Calu3 (cell line): ENCODE results near the gene RTTN. TPM values are rescaled to one million over a fixed set of nuclear protein-coding genes. Genes with fewer than 3 reads are reported as not detected.
"Not testable (repeated sequence)": the region's sequence is repeated elsewhere in the genome, so short reads cannot be mapped to it uniquely, and the experiment has no call there.

Experiments
- BruUV-seq: library from RNA; stranded (reverse); fragments of 400-500 nt; replicated peaks from 2 replicates; lab custom pipeline; 2021; lab: Mats Ljungman, UMichigan
- CTCF ChIA-PET: fragments of 300-600 bp; sonication (Branson Sonifier 250); formaldehyde crosslinking; loops from one replicate; lab custom pipeline; 2022; ENCODE audit warnings: antibody characterized with exemption; lab: Charles Lee
- DNase-seq: peaks from one replicate; pipeline ENCODE4 v3.0.0; 2022
- H3K27ac Mint-ChIP-seq: one replicate; pipeline ENCODE4 v1.8.0; 2022; ENCODE audit warnings: mixed read lengths; ENCODE audit not compliant: unreplicated experiment
- H3K27me3 Mint-ChIP-seq: one replicate; pipeline ENCODE4 v1.8.0; 2022; ENCODE audit warnings: mixed read lengths; ENCODE audit not compliant: unreplicated experiment
- H3K36me3 Mint-ChIP-seq: one replicate; pipeline ENCODE4 v1.8.0; 2022; ENCODE audit warnings: mild to moderate bottlenecking, moderate library complexity, mixed read lengths; ENCODE audit not compliant: insufficient read depth, unreplicated experiment
- H3K4me1 Mint-ChIP-seq: one replicate; pipeline ENCODE4 v1.8.0; 2022; ENCODE audit warnings: mild to moderate bottlenecking, low read depth, mixed read lengths; ENCODE audit not compliant: unreplicated experiment
- H3K4me3 Mint-ChIP-seq: one replicate; pipeline ENCODE4 v1.8.0; 2022; ENCODE audit warnings: mild to moderate bottlenecking, low read depth, moderate library complexity, mixed read lengths; ENCODE audit not compliant: unreplicated experiment
- H3K9me3 Mint-ChIP-seq: one replicate; pipeline ENCODE4 v1.8.0; 2022; ENCODE audit warnings: low read depth, mixed read lengths; ENCODE audit not compliant: unreplicated experiment
- intact Hi-C: fragments of 100-400 bp; cut with micrococcal nuclease; formaldehyde crosslinking; loops from one replicate; pipeline ENCODE4 v1.10.0; 2022; ENCODE audit not compliant: unreplicated experiment
- total RNA-seq: library from RNA; stranded (reverse); gene quantifications from 2 replicates; pipeline ENCODE4 v1.2.3, GENCODE V29; 2022
- TF ChIP-seq, protein P1 (sequence below): fragments of 200-600 bp; IDR thresholded peaks from one replicate; pipeline ENCODE4 v1.8.0; 2022; ENCODE audit warnings: antibody characterized with exemption; ENCODE audit not compliant: unreplicated experiment

RTTN gene
- total RNA-seq, 1 experiment from 2014 or later: 22.7 TPM

DNA sequence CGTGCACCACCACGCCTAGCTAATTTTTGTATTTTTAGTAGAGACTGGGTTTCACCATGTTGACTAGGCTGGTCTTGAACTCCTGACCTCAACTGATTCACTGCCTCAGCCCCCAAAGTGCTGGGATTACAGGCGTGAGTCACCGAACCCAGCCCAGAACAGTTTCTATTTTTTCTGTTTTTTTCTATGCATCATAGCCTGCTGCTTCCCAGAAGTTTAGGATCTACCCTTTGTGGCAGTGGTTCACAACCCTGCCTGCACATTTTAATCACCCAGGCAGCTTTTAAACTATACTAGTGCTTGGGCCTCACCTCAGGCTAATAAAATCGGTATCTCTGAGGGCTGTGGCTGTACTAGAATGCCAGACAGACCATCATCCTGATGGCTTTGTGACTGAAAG is 43.6 kb upstream of the RTTN start:
- Mint-ChIP-seq H3K9me3 (no peaks in the 10 kb centered on the region), H3K4me1 (no peaks in the 10 kb centered on the region), H3K4me3 (no peak overlapping the region), H3K27me3 (no peaks in the 10 kb centered on the region), H3K36me3 (no peaks in the 10 kb centered on the region), H3K27ac (no peak overlapping the region)
- TF ChIP-seq, protein P1, sequence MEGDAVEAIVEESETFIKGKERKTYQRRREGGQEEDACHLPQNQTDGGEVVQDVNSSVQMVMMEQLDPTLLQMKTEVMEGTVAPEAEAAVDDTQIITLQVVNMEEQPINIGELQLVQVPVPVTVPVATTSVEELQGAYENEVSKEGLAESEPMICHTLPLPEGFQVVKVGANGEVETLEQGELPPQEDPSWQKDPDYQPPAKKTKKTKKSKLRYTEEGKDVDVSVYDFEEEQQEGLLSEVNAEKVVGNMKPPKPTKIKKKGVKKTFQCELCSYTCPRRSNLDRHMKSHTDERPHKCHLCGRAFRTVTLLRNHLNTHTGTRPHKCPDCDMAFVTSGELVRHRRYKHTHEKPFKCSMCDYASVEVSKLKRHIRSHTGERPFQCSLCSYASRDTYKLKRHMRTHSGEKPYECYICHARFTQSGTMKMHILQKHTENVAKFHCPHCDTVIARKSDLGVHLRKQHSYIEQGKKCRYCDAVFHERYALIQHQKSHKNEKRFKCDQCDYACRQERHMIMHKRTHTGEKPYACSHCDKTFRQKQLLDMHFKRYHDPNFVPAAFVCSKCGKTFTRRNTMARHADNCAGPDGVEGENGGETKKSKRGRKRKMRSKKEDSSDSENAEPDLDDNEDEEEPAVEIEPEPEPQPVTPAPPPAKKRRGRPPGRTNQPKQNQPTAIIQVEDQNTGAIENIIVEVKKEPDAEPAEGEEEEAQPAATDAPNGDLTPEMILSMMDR: no peak
- no TSS peak for BruUV-seq
- CTCF ChIA-PET: no interaction called here
- DNase-seq: no peak
- intact Hi-C loops: no loop called here

DNA sequence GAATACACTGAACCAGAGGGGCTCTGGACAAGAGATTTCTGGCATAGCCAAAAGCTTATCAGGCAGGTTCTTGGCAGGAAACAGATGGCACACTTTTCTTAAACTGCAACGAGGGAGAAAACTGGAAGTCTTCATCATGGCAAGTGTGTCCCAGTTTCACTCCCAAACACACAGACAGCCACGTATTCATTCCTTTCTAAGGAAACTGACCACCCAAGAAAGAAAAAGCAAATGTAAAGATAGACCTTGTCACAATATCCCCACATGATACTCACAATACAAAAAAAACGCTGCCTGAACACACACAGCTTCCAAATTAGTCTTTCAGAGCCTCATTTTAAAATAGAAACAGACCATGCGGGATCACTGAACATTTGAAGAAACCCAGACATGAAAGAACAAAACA is 40.6 kb upstream of the RTTN start:
- Mint-ChIP-seq H3K27me3 (no peaks in the 10 kb centered on the region), H3K9me3 (no peaks in the 10 kb centered on the region), H3K36me3 (no peaks in the 10 kb centered on the region), H3K4me1 (peaks cover 11% of the 10 kb centered on the region), H3K4me3 (no peak overlapping the region), H3K27ac (no peak overlapping the region)
- TF ChIP-seq, protein P1: no peak
- no TSS peak for BruUV-seq
- DNase-seq: no peak
- CTCF ChIA-PET: no interaction called here
- intact Hi-C loops: no loop called here

DNA sequence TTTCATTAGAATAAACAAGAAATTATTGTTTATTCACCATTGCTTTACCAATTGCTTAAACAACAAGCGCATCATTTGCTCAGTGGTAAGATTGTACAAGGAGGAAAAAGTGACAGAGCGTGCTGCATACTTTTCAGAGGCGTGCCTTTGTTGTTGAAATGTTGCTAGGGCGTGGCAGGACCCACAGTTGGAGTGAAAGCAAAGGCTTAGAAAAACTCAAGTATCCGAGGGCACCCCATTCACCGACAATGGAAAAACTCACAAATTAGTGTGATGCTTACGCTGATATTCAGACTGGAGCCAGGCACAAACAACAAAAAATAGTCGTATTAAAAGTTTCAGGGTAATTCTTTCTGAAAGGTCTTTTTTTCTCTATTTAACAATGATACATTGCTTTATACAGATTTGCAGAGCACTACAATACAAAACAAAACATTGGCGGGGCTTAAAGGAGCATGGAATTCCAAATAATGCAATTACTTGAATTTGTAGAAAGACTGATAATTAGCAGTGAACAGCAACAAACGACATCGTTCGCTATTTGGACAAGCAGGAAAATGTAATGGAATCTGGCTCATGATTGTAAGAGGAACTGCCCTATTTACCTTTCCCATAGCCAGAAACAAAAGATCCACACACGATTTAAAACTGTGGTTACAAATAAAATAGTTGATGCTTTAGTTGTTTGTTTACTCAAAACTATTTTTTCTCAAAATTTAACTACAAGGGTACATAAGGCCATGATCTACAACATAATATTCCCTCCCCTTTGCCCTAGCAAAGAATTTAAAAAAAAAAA is 37.8 kb upstream of the RTTN start:
- Mint-ChIP-seq H3K4me3 (peak overlapping the region; percentile 60), H3K36me3 (no peaks in the 10 kb centered on the region)
- intact Hi-C loops: loop anchor here (5.0 kb wide), 1 partner anchor 44 kb away; the partner anchor contains the start of gene SOCS6

DNA sequence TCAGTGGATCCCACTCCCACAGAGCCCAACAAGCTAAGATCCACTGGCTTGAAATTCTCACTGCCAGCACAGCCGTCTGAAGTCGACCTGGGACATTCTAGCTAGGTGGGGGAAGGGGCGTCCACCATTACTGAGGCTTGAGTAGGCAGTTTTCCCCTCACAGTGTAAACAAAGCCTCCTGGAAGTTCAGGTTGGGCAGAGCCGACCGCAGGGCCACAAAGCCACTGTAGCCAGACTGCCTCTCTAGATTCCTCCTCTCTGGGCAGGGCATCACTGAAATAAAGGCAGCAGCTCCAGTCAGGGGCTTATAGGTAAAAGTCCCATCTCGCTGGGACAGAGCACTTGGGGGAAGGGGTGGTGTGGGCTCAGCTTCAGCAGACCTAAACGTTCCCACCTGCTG is 31.4 kb upstream of the RTTN start:
- intact Hi-C loops, H3K27ac Mint-ChIP-seq, BruUV-seq: not testable (repeated sequence)

More for the DNA sequence above, 37.8 kb upstream of the RTTN start:
- no TSS peak for BruUV-seq
- DNase-seq: peak; percentile 69
- CTCF ChIA-PET: no interaction called here
- H3K27ac Mint-ChIP-seq: peak overlapping the region; percentile 90
- TF ChIP-seq, protein P1: no peak
- H3K4me1 Mint-ChIP-seq: peaks cover 11% of the 10 kb centered on the region
- H3K9me3 Mint-ChIP-seq: peaks cover 4% of the 10 kb centered on the region
- no peaks in the 10 kb centered on the region for H3K27me3 Mint-ChIP-seq

DNA sequence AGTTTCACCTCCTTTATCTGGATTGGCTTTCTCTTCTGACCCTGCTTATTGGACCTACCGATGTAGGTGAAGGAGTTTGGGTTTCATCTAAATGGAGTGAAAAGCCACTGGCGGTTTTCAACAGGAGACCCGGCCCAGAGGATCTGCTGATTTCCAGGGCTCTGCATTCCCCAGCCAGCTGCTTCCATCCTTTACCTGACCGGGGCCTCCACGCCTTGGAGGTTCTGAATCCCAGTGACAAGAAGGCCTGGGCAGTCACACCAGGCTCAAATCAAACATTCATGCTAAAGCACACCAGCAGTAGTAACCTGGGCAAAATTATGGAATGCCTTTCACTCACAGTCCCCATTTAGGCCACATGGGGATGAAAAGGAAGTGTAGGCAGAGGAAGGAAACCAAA is 30.0 kb upstream of the RTTN start:
- no peak overlapping the region for H3K4me3 Mint-ChIP-seq
- no peaks in the 10 kb centered on the region for H3K36me3 Mint-ChIP-seq
- no peak for DNase-seq
- no peak overlapping the region for H3K27ac Mint-ChIP-seq
- CTCF ChIA-PET: no interaction called here
- intact Hi-C loops: no loop called here
- peaks cover 4% of the 10 kb centered on the region for H3K9me3 Mint-ChIP-seq
- H3K4me1 Mint-ChIP-seq: peaks cover 30% of the 10 kb centered on the region
- TF ChIP-seq, protein P1: no peak
- H3K27me3 Mint-ChIP-seq: no peaks in the 10 kb centered on the region
- BruUV-seq: no TSS peak

More for the DNA sequence above, 31.4 kb upstream of the RTTN start:
- H3K9me3 Mint-ChIP-seq, H3K4me3 Mint-ChIP-seq, H3K27me3 Mint-ChIP-seq, H3K36me3 Mint-ChIP-seq, DNase-seq, CTCF ChIA-PET: not testable (repeated sequence)
- H3K4me1 Mint-ChIP-seq: peaks cover 27% of the 10 kb centered on the region
